DOHH2 (cell line): ENCODE measurements around the gene CRY1.

Experiments
- H3F3A ChIP-seq: fragments of 200-600 bp; sonication (generic), shearing (Covaris generic); 2 replicates; pipeline ENCODE4 v1.6.0; 2016; ENCODE audit warnings: antibody characterized with exemption, mild to moderate bottlenecking; ENCODE audit not compliant: control insufficient read depth, insufficient read depth
- H3K27ac ChIP-seq: fragments of 200-600 bp; sonication (generic); 2 replicates; pipeline ENCODE4 v1.5.1; 2014; ENCODE audit warnings: low read depth, mild to moderate bottlenecking, low read length, moderate library complexity
- H3K27me3 ChIP-seq: fragments of 200-600 bp; sonication (generic); 2 replicates; pipeline ENCODE4 v1.6.1; 2014; ENCODE audit warnings: mild to moderate bottlenecking, low read length, mixed read lengths; ENCODE audit not compliant: control insufficient read depth
- H3K36me3 ChIP-seq: fragments of 200-600 bp; sonication (generic); 2 replicates; pipeline ENCODE4 v1.6.1; 2014; ENCODE audit warnings: mild to moderate bottlenecking, low read length, moderate library complexity, mixed read lengths; ENCODE audit not compliant: control insufficient read depth
- H3K4me1 ChIP-seq: fragments of 200-600 bp; sonication (generic); 2 replicates; pipeline ENCODE4 v1.6.1; 2014; ENCODE audit warnings: mild to moderate bottlenecking, low read length, mixed read lengths; ENCODE audit not compliant: control insufficient read depth
- H3K4me2 ChIP-seq: fragments of 200-600 bp; sonication (generic); 2 replicates; pipeline ENCODE4 v1.6.0; 2014; ENCODE audit warnings: mild to moderate bottlenecking, low read length, moderate library complexity
- H3K4me3 ChIP-seq: fragments of 200-600 bp; sonication (generic); 2 replicates; pipeline ENCODE4 v1.5.1; 2014; ENCODE audit warnings: mild to moderate bottlenecking, low read length, mixed read lengths
- H3K79me2 ChIP-seq: fragments of 200-600 bp; sonication (generic); 2 replicates; pipeline ENCODE4 v1.6.1; 2014; ENCODE audit warnings: mild to moderate bottlenecking, low read length, mixed read lengths; ENCODE audit not compliant: control insufficient read depth
- H3K9me2 ChIP-seq: fragments of 200-600 bp; sonication (generic); replicated peaks from 2 replicates; pipeline ENCODE4 v1.6.1; 2014; ENCODE audit warnings: mild to moderate bottlenecking, low read length, mixed read lengths; ENCODE audit not compliant: control insufficient read depth
- H3K9me3 ChIP-seq: fragments of 200-600 bp; sonication (generic); 2 replicates; pipeline ENCODE4 v1.6.1; 2014; ENCODE audit warnings: antibody characterized with exemption, low read length, mixed read lengths; ENCODE audit not compliant: control insufficient read depth, insufficient read depth
- H4K20me1 ChIP-seq: fragments of 200-600 bp; sonication (generic); 2 replicates; pipeline ENCODE4 v1.6.0; 2014; ENCODE audit warnings: low read depth, mild to moderate bottlenecking, antibody characterized with exemption, low read length, moderate library complexity; ENCODE audit not compliant: control insufficient read depth, insufficient read depth
- EZH2phosphoT487 ChIP-seq: fragments of 200-600 bp; sonication (generic); IDR thresholded peaks from 2 replicates; pipeline ENCODE4 v1.6.1; 2017; ENCODE audit warnings: borderline replicate concordance, mild to moderate bottlenecking, antibody characterized with exemption, low read length, moderate library complexity, mixed read lengths
- TF ChIP-seq, protein P1 (sequence below): fragments of 200-600 bp; sonication (generic); IDR thresholded peaks from one replicate; pipeline ENCODE4 v1.5.1; 2014; ENCODE audit warnings: antibody characterized with exemption, mild to moderate bottlenecking, low read depth, low read length; ENCODE audit not compliant: poor library complexity, severe bottlenecking

CRY1 gene

DNA sequence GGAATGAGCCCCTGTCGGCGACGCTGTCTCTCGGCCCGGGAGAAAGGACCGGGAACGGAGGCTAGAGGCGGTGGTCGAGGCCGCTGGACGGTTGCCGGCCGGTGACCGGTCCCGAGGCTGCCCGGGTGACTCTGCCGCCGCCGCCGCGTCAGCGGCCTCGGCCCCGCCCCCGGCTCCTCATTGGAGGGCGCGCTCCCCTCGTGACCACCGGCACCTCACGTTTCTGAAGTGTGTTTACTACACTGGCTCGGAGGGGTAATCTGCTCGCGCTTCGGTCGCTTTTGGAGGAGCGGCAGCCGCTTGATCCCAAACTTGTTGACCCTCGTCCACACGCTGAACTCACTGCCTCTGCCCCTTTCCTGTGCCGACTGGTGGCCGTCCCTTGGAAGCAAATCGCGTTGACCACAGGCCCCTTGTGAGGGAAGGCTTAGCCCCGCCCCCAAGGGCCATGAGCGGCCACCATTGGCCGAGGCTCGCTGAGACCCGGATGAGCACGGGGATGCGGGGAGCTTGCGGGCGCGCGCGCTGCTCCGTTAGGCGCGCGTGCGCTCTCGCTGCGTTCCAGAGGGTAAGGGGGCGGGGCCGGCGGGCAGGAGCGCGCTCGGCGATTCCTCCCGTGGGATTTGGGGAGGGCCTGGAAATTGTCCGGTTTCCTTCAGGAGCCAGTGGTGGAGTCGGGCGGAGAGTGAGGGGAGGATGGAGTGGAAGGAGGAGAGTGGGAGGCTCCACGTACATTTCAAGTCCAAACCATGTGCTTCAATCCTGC, at the start of gene CRY1:
Gene CRY1, minus strand, starts transcription at position 133 of the 766 bp plus-strand sequence. CDS start 588 bp downstream, outside the sequence.
- Histone ChIP-seq H3K4me3 (no peak within 1 kb of the TSS), H3F3A (no peaks in the 10 kb centered on the region), H3K9me2 (no peaks in the 10 kb centered on the region), H4K20me1 (no peaks in the 10 kb centered on the region), H3K9me3 (0 out of 2 replicates have a peak, but pooled peaks cover 3% of the 10 kb centered on the region), H3K27me3 (no peaks in the 10 kb centered on the region), H3K36me3 (no peaks in the 10 kb centered on the region), H3K27ac (no peak within 1 kb of the TSS), H3K4me1 (no peaks in the 10 kb centered on the region), H3K79me2 (no peaks in the 10 kb centered on the region), H3K4me2 (no peak within 1 kb of the TSS)
- TF ChIP-seq, protein P1, sequence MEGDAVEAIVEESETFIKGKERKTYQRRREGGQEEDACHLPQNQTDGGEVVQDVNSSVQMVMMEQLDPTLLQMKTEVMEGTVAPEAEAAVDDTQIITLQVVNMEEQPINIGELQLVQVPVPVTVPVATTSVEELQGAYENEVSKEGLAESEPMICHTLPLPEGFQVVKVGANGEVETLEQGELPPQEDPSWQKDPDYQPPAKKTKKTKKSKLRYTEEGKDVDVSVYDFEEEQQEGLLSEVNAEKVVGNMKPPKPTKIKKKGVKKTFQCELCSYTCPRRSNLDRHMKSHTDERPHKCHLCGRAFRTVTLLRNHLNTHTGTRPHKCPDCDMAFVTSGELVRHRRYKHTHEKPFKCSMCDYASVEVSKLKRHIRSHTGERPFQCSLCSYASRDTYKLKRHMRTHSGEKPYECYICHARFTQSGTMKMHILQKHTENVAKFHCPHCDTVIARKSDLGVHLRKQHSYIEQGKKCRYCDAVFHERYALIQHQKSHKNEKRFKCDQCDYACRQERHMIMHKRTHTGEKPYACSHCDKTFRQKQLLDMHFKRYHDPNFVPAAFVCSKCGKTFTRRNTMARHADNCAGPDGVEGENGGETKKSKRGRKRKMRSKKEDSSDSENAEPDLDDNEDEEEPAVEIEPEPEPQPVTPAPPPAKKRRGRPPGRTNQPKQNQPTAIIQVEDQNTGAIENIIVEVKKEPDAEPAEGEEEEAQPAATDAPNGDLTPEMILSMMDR, result no peak
- no peak for TF ChIP-seq EZH2phosphoT487

DNA sequence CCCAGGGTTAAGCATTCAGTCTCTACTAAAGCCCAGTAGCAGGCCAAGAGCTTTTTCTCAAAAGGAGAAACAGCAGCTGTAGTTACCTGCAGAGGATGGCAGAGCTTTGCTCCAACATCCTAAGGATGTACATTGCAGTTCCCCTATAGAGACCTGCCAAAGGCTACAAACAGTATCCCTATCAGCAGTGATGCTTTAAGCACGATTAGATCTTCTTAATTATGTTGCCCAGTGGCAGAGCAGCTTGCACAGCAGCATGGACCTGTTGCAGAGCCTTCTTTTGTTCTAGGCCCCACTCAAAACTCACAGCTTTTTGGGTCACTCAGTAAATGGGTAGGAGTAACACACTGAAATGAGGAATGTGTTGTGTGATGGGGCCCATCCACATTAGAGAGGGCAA, 46.4 kb upstream of the CRY1 start:
- Histone ChIP-seq H3K36me3 (no peaks in the 10 kb centered on the region), H3K4me1 (no peaks in the 10 kb centered on the region), H4K20me1 (no peaks in the 10 kb centered on the region), H3K27ac (no peak overlapping the region), H3K9me2 (no peaks in the 10 kb centered on the region), H3F3A (no peaks in the 10 kb centered on the region), H3K9me3 (no peaks in the 10 kb centered on the region), H3K4me3 (no peak overlapping the region), H3K79me2 (no peaks in the 10 kb centered on the region), H3K27me3 (no peaks in the 10 kb centered on the region; the same call in 1 of the 2 replicates), H3K4me2 (no peak overlapping the region)
- TF ChIP-seq EZH2phosphoT487, result no peak
- TF ChIP-seq, protein P1, result no peak

DNA sequence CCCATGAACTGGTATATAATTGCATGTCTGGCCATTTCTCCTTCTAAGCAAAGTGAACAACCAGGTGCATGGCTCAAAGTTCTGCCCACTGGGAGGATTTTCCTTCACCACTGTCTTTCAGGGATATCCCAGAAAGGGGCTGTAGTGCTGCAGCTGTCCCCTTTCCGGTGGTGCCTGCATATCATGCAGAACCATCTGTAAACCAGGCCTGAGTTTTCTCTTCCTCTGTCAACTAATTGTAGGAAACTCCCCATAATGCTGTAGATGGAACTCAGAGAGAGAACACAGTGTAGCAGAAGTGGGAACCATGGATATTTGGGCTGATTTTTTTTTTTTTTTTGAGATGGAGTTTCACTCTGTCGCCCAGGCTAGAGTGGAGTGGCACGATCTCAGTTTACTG, 45.6 kb upstream of the CRY1 start:
- Histone ChIP-seq H3K27ac (no peak overlapping the region), H3K36me3 (no peaks in the 10 kb centered on the region), H3K9me2 (no peaks in the 10 kb centered on the region), H4K20me1 (no peaks in the 10 kb centered on the region), H3K4me3 (no peak overlapping the region), H3K27me3 (no peaks in the 10 kb centered on the region), H3F3A (no peaks in the 10 kb centered on the region), H3K4me1 (no peaks in the 10 kb centered on the region), H3K79me2 (no peaks in the 10 kb centered on the region), H3K9me3 (no peaks in the 10 kb centered on the region), H3K4me2 (no peak overlapping the region)
- TF ChIP-seq, protein P1, result no peak
- TF ChIP-seq EZH2phosphoT487, result no peak
